LoVo (cell line): ENCODE results near the gene IPO4.

Source experiments
- DNase-seq: peaks from one replicate; pipeline ENCODE4 v3.0.0-alpha.2; 2016; ENCODE audit warnings: low spot score

IPO4 gene

DNA sequence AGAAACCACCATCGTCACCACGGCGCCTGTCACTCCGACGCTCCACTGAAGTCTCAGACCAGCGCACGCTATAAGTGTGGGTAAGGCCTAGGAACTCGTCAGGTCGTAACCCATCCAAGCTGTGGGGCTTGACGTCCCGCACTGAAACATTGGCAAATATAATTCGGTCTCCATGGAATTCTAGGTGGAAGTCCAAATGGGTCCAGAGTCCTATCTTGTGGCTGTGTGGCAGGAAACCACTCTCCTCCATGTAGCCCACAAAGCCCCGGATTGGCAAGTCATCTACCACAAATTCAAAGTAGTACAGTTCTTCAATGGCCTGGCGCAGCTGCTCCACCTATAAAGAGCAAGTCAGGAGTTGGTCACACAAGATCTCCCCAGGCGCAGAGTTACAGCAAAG is 4.3 kb upstream of the IPO4 start:
- no peak for DNase-seq

DNA sequence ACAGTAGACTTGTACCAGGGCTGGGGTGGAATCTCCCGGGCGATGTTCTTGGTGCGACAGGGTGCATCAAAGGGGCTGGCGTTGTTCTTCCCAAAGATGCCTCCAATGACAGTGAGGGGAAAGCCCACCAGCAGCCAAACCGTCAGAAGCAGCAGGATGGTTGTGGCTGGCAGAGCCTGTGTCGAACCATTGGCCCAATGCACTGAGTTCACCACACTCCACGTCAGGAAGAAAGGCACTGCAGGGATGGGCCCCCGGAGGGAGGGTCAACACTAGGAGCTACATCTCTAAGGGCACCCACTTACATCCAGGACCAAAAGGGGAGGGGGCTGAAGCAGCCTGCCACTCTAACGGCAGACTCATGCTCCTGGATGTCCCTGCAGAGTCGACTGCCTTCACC is 1.8 kb upstream of the IPO4 start:
- no peak for DNase-seq

DNA sequence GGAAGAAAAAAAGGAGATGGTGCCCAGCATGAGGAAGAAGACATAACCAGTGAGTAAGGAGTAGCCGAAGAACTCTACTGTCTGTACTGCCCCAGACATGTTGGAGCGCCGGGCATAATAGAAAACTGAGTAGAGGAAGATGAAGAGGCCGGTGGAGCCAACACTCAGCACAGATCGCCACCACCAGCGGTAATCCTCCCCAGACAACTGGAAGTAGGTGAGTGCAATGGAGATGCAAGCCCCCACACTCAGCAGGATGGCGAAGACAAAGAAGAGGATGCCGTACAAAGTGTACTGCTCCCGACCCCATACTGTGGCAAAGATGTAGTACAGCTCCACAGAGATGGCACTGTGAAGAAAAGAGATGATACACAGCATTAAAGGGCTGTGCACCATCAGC is 844 bp upstream of the IPO4 start:
- no peak for DNase-seq

DNA sequence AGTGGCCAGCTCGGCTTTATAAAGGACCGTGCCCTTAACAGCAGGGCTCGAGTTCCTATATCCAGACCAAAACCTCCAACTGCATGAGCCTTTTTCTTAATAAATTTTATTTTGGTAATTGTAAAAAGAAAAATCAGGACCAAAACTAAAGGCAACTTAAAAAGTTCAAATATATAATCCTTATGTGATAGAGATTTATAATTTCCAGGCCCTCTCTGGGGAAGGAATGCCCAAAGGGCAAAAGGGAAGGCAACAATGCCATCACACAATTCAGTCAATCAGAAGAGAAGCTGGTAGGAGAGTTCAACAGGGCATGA is 401 bp upstream of the IPO4 start:
- no peak for DNase-seq

DNA sequence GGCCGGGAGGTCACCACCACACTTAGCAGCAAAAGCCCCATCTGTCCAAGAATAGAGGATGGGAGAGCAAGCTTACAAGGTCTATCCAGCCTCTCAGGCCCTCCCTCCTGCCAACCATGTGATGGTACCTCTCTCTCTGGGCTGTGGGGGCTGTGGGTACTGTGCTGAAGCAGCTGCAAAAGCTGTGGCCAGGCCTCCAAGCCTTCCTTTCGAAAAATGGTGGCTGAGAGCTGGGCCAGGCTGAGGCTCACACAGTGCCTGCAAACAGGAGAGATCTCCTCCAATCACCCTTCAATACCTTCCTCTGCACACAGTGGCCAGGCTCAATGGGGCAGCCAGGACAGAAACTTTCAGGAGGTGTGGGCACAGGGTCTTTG is 1.1 kb downstream of the IPO4 start:
- DNase-seq = no peak

DNA sequence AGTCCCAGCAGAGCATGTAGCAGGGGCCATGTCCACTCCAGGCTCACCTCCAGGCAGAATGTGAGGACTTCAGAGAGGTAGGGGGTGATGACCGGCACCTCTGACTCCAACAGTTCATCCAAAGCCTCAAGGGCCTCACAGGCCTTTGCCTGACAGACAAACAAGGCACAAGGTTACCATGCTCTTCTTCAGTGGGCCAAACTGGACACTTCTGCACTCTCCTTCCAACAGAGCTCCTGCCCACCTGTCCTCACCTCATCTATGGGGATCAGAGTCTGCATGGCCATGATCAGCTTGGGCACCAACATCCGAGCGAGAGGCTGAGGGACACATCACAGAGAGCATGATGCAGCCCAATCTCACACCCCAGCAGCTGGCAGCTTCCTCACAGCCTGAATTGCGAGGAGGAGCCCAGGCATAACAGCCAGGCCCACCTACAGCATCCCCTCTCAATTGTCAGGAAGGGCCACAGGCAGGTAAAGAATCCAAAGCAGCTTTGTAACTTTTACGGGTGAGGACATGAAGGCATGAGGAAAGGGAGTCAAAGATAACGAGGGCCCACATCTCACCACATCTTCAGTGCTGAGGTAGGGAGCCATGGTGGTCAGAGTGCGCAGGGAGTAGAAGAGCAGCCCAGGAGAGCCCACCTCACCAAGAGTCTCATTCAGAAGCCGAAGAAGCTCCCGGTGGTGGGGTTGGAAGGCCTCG is 1.6 kb downstream of the IPO4 start:
- DNase-seq = no peak

DNA sequence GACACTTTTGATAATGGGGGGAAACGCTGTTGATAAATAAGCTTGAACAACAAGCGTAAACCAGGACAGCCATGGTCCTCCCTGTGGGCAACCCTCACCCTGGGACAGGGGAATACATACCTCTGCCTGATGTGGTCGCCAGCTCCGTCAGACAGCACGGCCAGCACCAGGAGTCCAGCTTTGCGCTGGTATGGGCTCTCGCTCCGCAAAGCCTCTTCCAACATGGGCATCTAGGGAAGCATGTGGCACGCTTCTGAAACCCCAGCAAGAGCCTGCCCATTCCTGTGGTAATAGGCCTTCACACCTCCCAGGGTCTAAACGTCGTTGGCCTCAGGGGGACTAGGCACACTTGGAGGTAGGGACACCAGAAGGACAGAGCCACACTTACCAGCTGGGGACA is 2.9 kb downstream of the IPO4 start:
- no peak for DNase-seq

DNA sequence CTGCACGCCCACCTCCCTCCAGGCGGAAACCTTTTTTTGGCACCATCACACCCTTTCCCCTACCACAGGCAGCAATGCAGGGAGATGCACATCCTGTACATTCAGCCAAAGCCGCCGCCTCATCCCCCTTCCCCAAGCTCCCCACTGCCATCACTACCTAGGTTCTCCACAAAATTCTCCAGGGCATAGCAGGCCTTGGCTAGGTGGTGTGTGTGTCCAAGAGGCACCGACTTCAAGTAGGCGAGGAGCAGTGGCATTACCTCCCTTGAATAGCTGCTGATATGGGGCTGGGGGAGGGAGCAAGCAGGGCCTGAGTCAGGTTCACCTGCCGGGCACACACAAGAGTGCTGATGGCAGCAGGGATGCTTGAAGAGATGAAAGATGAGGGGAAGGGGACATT is 3.6 kb downstream of the IPO4 start:
- no peak for DNase-seq

DNA sequence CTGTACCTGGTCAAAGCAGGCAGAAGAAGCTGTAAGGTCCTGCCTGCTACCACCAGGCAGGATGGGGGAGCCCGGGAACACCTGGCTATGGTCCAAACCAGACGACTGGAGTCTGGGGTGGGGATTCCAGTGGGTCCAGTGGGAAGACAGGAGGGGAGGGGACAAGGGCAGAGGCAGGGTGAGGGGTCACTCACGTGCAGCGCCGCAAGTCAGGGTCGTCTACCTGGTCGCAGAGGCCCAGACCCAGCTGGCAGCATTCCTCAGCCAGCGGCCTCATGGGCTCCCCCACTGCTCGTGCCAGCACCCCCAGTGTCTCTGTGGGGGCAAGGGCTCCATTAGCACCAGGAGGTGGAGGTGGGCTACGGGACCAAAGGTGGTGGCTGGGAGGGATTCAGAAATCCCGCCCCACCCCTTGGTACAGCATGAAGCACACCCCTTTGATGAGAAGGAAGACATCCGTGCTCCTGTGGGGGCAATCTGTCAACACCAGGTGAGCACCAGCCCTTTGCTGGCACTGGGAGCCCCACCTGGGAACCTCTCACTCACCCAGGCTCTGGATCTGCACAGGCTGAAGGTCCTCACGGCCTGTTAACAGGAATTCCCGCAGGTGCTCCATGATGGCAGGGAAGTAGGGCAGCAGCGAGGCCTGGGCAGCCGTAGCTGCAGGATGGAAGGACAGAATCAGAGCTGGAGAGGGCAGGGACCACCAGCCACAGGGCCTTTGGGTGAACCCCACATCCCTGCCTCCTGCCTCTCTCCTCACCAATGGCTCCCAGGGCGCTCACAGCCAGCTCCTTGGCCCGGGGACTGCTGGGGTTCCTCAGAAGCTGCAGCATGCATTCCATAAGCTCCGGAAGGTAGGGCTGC is 4.3 kb downstream of the IPO4 start:
- no peak for DNase-seq

DNA sequence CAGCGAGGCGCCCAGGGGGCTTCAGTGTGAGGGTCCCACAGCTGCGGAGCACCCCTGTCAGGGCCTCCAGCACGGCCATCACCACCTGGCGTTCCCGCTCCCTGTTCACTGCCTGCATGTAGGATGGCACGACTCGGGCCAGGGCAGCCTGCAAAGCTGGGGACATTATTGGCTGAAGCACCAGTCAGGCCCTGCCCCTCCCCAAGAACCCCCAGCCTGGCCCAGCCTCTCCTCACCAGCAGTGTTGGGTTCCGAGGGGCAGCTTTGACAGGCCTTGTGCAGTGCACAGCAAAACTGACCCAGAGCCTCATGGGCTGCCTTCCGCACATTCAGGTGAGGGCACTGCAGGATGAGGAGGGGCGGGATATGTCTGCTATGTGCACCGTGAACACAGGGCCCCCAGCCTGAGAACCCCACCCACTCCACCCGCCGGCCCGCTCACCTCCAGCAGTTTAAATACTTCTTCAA is 5.6 kb downstream of the IPO4 start:
- no peak for DNase-seq

DNA sequence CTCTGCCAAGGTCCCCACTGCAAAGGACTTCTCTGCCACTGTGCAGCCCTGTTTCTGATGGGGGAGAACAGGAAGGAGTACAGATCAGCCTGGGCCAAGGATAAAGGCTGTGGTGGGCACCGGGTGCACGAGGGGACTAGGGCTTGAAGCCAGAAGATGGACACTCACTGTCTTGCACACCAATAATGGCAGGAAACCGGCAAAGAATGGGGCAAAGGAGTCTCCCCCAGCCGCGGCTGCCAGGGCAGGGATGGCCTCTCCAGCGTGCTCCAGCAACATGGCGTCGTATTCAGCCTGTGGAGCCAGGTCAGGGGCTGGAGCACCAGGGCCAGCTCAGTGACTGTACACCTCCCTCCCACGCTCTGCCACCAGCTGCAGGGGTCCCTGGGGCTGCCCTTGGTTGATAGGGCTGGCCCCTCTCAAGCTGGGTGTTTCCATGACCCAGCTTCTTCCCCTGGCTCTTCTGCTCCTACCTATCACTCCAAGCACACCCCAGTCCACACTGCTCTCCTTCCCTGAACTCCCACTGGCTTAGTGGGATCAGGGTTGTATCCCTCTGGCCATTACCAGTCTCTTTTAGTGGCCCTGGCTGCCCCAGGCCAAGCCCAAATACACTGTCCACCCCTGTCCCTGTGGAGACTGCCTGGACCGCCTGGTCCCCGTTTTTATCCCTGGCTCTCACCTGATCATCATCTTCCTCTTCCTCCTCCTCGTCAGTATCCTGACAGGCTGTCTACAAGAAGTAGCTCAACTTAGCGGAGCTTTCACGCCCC is 6.3 kb downstream of the IPO4 start:
- no peak for DNase-seq

DNA sequence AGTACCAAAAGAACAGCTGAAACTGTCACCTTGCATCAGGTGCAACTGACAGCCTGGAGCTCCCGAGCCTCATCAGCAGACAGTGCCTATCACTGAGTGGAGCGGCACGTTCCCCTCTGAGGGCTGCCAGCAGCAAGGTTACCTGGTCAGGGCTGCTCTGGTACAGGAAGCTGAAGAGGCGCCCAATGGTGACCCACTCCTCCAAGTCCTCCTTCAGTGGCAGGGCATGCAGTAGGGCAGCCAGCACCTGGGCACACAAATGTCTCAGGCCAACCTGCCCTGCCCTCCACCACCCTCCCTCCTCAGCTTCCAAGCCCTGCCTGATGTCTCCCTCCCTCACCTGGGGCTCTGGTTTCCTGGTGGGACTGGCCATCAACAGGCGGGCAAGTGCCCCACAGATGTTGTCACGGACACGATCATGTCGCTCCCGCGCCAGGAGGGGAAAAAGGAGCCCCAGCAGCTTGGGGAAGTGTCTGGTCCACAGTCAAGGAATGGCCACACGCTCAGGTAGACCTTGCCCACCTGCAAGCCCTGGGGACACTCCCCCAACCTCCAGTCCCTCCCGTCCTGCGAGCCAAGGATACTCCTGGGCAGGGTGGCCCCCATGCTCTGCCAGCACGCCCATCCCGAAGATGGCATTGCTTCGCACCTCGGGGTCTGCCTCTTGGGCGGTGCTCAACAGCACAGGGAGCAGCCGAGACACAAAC is 7.1 kb downstream of the IPO4 start:
- DNase-seq = no peak

DNA sequence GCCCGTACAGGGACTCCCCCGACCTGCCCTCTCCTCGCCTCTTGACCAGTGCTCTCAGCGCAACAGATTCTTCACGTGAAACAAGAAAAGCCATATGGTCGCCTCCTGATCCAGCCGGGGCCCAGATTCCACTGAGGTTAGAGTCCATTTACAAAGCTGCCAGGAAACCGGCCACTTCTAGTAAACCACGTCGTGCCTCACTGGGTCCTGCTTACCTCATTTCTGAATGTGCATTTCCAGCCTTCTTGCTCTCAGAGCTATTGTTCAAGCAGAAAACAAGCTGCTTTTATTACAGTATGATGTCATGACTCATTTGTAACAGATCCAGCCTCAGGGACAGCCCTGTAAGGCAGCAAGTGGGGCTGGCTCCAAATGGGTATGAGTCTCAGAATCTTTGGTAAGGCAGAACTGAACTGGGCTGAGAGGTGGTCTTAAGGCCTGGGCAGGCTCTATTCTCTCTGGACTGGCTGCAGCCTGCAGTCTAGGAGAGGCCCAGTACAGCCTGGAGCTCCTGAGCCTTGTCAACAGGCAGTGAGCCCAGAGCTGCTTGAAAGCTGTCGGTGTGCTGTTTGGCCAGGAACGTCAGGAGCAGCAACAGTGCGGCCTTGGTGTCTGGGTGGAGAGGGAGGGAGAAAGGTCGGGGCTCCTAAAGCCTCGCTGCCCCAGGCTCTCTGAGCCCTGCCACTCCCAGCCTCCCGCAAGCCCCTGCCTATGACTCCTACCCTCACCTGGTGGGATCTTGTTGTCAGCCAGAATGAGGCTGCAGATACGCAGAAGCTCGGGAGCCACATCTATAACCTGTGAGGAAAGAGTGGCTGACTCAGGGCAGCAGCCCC is 8.4 kb downstream of the IPO4 start:
- DNase-seq = no peak

DNA sequence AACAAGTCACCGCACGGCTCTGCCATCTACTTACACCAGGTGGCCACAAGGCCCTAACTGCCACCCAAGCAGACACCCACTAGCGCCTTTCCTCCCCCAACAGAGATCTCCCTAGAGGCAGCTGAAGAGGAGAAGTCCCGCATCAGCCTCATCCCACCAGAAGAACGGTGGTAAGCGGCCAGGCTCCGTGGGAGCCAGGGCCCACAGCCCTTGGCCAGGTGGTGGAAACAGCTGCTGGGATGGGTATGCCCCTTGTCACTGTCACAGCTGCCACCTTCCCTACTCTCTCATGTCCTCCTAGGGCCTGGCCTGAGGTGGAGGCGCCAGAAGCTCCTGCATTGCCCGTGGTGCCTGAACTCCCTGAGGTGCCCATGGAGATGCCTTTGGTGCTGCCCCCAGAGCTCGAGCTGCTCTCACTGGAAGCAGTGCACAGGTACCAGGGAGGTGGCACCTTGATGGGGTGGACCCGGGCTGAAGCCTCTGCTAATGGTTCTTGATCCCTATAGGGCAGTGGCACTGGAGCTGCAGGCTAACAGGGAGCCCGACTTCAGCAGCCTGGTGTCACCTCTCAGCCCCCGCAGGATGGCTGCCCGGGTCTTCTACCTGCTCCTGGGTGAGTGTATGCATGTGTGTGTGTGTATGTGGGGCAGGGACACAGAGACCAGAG is 9.2 kb downstream of the IPO4 start:
- no peak for DNase-seq

DNA sequence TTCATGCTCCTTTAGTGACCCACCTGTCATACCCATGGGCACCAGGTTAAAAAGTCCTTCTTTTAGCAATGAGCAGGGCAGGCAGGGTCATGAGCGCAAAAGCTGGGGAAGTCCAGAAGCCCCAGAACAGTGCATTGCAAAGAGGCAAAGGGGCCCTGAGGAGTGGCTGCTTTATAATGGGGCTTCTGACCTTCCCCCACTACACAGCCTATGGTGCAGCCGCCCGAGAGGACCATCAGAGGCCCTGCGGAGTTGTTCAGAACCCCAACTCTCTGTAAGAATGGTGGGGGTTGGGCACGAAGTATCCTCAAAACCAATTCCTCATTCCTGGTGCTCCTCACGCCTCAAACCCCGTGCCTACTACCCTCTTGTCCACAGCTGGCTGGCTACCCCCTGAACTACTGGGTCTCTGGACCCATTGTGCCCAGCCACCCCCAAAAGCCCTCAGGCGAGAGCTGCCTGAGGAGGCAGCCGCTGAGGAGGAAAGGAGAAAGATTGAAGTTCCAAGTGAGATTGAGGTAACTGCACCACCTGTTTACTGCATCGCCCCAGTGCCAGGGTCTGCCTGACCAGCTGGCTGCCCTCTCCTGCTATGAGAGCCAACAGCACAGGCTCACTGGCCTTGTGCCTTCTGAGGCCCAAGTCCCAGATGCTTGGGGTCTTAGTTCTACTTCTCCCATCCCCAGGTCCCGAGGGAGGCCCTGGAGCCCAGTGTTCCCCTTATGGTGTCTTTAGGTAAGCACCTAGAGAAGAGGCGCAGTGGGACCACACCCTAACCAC is 10.0 kb downstream of the IPO4 start:
- DNase-seq = no peak

DNA sequence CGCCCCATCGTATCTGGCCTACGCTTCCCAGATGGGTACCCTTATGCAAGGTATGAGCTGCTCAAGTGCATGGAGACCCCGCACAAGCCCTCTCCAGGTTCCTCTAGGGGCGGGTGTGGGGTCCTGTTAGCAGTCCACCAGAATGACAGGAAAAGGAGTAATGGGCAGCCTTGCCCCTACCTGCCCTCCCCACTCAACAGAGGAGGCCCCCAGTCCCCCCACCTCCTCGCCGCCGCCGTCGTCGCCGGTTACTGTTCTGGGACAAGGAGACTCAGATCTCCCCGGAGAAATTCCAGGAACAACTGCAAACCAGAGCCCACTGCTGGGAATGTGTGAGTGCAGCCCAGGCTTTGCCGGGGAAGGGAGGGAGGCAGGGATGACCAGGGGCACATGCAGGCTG is 10.7 kb downstream of the IPO4 start:
- no peak for DNase-seq

DNA sequence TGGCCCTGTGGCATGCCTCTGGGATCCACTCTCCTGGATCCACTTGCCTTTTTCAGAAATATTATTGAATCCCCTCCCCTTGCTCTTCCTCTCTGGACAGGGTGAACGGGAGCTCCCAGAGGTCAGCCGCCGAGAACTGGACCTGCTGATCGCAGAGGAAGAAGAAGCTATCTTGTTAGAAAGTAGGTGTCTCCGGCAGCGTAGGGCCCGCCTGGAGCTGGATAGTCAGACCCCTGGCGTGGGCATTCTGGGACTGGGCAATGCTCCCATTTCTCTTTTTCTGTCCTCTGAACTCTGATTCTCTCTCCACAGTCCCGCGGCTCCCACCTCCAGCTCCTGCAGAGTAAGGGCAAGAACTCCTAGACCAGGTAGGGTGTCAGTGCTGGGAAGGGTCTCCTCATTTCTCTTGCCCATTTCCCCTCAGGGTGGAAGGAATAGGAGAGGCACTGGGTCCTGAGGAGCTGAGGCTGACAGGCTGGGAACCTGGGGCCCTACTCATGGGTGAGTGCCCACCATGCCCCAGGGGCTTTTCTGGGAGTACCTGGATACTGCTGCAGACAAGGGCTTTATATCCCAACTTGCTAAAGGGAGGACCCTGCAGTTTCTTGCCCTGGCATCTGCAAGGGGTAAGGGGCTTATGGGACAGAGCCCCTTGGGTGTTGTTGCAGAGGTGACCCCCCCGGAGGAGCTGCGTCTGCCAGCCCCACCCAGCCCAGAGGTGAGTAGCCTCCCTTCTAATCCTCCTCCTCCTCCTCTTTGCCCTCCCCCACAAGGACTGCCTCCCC is 11.4 kb downstream of the IPO4 start:
- DNase-seq = no peak

DNA sequence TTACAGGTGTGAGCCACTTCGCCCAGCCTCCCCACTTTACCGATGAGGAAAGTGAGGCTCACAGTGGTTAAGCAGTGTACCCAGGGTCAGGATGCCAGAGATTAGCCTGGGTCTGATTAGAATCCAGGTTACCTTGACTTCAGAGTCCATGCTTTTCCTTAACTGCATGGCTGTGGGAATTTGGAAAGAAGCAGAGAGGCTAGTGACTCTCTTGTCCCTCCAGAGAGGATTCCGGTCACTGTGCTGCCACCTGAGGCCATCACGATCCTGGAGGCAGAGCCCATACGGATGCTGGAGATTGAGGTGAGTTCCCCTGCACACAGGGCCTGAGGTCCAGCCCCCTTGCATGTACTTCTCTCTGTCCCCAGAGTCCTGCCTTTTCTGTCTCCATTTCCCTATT is 12.0 kb downstream of the IPO4 start:
- no peak for DNase-seq

DNA sequence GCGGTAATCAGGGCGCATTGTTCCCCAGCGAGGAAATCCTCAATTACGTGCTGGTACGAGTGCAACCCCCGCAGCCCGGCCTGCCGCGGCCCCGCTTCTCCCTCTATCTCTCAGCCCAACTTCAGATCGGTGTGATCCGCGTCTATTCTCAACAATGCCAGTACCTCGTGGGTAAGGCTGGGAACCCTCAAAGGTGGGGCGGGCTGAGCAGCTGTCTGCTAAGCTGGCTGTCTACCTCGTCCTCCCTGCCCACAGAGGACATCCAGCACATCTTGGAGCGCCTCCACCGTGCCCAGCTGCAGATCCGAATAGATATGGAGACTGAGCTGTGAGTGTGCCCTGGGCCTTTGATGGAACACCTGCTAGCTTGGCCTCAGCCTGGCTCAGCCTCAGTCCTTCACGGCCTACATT is 15.7 kb downstream of the IPO4 start:
- no peak for DNase-seq
